Activated CD4-positive, alpha-beta T cell treated with anti-CD3 and anti-CD28 coated beads, Interleukin-2, Interleukin-4, amounts not matched to agents 100 ng/mL and 50 ng/mL, durations not matched to agents 16 hours and 8 hours (primary cell): ENCODE measurements around the gene KAZN.
A peak's percentile ranks its signal among the peaks of the same experiment; 100 is the strongest.
"Not testable (repeated sequence)": the region's sequence is repeated elsewhere in the genome, so short reads cannot be mapped to it uniquely, and the experiment has no call there.

Source experiments
- DNase-seq: peaks from one replicate; pipeline ENCODE4 v3.0.0-alpha.2; 2020; ENCODE audit warnings: low spot score

KAZN gene

GRCh38 chr1:15034656-15035055, 436.2 kb downstream of the KAZN start:
- DNase-seq: no peak

GRCh38 chr1:15035236-15035635, 436.8 kb downstream of the KAZN start:
- no peak for DNase-seq

- DNase-seq: no peak
These were observed 437.6 kb downstream of the KAZN start for GRCh38 chr1:15036101-15036500.

DNA sequence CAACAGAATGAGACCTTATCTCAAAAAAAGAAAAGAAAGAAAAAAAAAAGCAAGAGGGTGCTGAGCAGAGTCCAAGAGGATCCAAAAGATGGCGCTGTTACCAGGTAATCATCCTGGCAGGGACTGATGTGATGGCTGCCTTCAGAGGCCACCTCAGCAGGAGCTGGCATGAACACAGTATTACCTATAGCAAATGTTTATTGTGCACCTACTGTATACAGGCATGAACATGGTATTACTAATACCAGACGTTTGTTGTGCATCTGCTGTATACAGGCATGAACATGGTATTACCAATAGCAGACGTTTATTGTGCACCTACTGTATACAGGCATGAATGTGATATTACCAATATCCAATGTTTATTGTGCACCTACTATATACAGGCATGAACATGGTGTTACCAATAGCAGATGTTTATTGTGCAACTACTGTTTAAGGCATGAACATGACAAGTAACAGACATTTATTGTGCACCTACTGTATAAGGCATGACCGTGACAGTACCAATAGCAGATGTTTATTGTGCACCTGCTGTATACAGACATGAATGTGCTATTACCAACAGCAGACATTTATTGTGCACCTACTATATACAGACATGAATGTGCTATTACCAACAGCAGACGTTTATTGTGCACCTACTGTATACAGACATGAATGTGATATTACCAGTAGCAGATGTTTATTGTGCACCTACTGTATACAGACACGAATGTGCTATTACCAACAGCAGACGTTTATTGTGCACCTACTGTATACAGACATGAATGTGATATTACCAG, 439.9 kb downstream of the KAZN start:
- peak; percentile 21 for DNase-seq

- no peak for DNase-seq
These were observed 440.6 kb downstream of the KAZN start for GRCh38 chr1:15039017-15039648.

DNA sequence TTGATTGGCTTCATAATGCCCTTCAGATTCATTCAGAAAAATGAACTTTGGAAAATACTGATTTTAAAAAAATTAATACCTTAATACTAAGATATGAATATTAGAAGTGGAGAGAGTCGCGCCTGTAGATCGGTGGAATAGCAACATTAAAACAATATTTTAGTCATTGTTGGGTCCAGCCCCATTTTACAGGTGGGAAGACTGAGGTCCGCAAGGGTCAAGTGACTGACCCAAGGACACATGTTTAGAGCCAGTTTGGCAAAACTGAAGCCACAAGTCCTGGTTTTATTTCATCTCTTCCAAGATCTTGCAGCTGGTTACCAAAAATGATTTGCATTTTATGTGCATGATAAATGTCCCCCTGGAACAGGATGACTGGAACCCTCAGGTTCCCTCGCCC, 441.4 kb downstream of the KAZN start:
- no peak for DNase-seq

- not testable (repeated sequence) for DNase-seq
These were observed 442.2 kb downstream of the KAZN start for GRCh38 chr1:15040685-15041084.

- no peak for DNase-seq
These were observed 444.4 kb downstream of the KAZN start for GRCh38 chr1:15042866-15043265.

- DNase-seq: no peak
These were observed 445.4 kb downstream of the KAZN start for GRCh38 chr1:15043934-15044333.

- DNase-seq: no peak
These were observed 446.6 kb downstream of the KAZN start for GRCh38 chr1:15045123-15045522.

- DNase-seq: peak; percentile 49
These were observed 448.1 kb downstream of the KAZN start for GRCh38 chr1:15046487-15047165.

DNA sequence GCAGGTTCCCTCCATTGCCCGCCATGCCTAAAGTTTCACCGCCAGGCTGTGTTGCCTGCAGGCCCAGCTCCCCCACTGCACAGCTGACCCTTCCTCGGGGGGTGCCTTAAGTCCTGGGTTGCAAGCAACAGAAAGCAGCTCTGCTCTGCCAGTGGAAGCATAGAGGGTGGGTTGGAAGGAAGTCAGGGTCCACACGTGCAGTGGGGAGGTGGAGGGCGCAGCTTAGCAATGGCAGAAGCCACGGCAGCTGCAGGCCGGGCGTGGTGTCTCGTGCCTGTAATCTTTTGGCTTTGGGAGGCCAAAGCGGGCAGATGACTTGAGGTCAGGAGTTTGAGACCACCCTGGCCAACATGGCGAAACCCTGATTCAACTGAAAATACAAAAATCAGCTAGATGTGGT, 448.8 kb downstream of the KAZN start:
- DNase-seq: no peak

DNA sequence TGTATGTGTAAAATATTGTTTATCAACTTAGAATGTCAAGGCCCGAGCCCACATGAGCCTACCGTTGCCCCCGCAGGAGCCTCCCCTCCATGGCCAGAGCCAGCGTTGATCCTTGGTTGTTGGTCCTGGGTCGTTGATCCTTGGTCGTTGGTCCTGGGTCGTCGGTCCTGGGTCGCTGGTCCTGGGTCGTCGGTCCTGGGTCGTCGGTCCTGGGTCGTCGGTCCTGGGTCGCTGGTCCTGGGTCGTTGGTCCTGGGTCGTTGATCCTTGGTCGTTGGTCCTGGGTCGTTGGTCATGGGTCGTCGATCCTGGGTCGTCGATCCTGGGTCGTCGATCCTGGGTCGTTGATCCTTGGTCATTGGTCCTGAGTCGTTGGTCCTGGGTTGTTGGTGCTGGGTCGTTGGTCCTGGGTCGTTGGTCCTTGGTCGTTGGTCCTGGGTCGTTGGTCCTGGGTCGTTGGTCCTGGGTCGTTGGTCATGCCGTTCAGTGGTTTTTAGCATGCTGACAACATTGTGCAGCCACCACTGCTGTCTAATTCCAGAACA, 450.0 kb downstream of the KAZN start:
- DNase-seq: no peak

GRCh38 chr1:15049067-15049466, 450.6 kb downstream of the KAZN start:
- no peak for DNase-seq

- DNase-seq: no peak
These were observed 453.5 kb downstream of the KAZN start for GRCh38 chr1:15051882-15052528.

- DNase-seq: no peak
These were observed 454.7 kb downstream of the KAZN start for GRCh38 chr1:15053153-15053552.

DNA sequence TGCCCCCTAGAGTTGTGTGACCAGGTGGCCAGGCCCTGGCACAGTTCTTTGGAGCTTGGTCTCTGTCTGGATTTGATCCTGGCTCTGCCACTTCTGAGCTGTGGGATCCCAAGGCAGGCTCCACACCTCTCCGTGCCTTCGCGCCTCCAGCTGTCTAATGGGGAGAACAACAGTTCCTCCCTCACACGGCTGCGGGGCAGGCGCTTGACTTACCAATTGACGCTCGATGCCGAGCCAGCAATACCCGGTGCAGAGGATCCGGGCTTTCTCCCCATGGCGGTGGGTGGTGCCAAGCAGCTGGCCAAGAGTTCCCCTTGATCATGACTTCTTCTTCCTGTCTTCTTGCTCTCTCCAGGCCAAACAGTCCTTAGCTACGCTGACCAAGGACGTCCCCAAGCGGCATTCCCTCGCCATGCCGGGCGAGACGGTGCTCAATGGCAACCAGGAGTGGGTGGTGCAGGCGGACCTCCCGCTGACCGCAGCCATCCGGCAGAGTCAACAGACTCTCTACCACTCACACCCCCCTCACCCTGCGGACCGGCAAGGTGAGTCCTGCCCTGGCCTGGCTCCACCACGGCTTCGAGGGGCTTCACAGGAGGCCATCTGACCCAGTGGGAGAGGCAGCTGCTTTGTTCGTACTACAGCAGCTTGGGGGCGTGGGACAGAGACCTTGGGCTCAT, 457.4 kb downstream of the KAZN start:
- DNase-seq: no peak

DNA sequence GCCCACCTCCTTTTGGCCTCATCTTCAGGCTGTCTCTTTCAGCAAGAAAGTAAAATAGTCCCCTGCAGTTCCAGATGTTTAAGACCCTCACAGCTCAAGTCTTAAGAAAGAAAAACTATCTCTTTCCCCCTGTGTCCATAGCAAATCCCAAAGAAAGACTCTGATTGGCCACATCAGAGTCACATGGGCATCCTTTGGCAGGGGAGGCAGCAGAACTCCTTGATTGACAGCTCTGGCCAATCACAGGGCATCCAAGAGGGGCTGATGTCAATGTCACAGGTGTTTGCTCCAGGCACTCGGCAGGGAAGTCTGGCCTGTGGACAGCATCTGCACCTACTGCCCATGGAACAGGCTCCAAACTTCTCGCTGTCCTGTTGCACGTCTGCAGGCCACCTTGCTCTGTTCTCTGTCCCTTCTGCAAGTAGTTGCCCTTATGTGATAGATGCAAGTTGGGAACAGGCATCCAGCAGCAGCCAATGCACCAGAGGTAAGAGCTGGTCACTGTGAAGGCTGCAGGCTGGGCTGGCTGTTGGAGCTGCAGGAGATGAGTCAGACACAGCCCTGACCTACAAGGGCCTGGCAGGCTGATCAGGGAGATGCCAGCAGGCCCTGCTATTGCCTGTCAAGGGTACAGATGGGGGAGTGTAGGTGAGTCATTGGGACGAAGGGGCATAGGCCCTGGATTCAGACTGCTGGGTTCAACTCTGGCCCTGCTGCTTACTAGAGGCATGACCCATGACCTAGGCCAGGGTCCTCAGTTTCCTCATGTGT, 458.2 kb downstream of the KAZN start:
- no peak for DNase-seq

DNA sequence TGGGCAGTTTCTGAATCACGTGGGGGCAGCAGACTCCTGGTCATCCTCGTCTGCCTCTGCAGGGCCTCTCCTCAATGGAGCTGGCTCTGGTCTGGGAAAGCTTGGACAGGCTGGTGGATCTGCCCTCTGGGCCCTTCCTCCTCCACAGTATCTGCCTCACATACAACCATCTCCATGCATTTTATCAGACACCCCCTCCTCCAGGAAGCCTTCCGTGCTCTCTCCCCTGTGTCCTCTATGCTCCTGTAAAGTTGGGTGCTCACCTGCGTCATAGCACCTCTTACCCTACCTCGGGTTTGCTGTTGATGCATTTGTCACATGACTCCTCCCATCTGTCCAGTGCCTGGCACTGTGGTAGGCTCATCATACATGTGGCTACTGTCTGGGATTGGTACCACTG, 459.3 kb downstream of the KAZN start:
- no peak for DNase-seq

DNA sequence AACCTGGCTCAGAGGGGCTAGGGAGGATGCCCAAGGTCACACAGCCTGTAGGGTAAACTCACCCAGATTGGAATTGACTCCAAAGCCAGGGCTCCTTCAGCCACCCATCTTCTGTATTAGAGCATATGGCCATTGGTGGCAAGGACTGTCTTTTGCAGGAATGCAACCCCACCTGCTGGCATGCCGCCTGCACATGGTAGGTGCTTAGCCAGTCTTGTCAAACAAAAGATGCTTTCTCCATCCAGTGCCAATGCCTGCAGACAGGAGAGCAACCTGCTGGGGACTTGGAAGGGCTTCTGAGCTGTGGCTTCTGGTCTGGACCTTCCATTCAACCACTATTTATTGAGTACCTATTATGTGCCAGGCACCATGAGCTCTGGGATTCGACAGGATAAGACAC, 459.8 kb downstream of the KAZN start:
- no peak for DNase-seq

DNA sequence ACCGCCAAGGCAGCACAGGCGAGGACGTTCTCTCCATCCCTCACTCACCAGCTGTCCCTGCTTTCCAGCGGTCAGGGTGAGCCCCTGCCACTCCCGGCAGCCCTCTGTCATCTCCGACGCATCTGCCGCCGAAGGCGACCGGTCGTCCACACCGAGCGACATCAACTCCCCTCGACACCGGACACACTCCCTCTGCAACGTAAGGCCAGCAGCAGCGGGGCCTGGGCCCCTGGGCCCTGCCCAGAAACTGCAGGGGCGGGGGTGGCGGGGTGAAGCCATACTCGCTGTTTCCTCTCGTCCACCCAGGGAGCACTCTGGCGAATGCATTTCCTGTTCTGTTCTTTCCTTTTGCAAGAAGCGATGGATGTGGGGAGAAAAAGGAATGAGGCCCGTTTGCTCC, 461.6 kb downstream of the KAZN start:
- no peak for DNase-seq
